Activated CD4-positive, alpha-beta T cell treated with anti-CD3 and anti-CD28 coated beads for 4 hours (primary cell): ENCODE measurements around the gene ADAM10.

Experiments used
- DNase-seq, 2 donors: peaks; one replicate each; pipeline ENCODE4 v3.0.0-alpha.2; 2020

ADAM10 gene

DNA sequence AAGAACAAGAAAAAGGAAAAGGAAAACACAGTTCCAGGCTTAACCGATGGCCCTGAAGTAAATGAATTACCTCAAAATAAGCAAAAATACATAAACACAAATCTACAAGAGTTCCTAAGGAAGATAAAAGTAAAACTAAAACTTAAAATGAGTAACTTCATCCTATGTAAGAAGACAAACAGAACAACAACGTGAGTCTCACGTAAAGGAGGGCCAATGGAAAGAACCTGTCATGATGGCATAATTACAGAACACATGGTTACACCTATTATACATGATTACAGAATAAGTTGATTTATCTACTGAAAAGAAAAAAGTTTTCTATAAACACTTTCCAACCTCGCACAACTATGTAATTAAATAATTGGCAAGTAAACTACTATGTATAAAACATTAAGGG lies 42.1 kb downstream of the ADAM10 start:
- DNase-seq = no peak

DNA sequence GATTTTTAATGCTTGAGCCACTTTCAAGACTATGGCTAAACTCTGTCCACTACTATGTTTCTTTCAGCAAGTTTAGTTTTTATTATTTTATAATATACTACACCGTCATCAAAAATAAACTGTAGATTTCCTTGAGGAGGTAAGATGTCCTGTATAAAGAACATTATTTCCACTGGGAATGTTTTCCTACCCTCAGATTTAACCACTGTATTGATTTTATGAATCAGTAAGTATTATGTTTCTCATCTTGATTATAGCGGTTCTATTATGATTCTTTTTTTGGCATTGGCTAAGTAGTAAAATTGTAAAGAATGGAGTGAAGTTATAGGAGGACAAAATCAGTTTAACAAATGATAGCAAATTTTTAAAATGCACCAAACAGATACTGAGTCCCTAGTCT lies 44.4 kb downstream of the ADAM10 start:
- DNase-seq = no peak

DNA sequence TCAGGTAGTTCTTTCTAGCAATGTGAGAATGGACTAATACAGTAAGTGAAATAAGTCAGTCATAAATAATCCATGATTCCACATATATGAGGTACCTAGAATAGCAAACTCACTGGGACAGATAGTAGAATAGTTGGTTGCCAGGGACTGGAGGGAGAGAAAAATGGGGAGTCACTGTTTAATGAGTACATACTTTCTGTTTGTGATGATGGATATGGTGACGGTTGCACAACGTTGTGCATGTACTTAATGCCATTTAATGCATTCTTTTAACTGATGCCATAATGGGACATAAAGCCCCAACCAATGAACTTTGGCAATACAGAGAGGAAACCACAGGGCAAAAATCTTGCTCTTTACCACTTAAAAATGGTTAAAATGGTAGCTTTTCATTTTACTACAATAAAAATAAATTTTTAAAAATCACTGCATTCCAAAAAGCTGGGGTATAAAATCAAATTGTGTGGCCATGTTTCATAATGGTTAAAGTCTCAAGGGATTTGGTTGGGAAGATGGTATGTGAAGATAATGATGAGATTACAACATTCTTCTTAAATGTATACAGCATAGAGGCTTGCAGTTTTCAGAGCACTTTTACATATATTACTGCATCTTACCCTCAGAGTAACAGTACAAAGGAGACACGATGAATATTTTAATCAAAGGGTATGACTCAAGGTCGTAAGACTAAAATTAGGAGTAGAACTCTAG lies 45.2 kb downstream of the ADAM10 start:
- no peak for DNase-seq

DNA sequence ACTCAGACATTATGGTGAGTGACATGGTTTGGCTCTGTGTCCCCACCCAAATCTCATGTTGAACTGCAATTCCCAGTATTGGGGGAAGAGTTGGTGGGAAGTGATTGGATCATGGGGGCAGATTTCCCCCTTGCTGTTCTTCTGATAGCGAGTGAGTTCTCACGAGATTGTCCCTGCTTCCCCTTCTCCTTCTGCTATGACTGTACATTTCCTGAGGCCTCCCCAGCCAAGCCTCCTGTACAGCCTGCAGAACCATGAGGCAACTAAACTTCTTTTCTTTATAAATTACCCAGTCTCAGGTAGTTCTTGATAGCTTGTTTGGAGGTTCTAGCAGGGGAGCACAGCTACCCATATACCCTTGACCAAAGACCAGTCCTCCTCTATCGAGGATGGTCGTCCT lies 45.9 kb downstream of the ADAM10 start:
- DNase-seq = no peak

DNA sequence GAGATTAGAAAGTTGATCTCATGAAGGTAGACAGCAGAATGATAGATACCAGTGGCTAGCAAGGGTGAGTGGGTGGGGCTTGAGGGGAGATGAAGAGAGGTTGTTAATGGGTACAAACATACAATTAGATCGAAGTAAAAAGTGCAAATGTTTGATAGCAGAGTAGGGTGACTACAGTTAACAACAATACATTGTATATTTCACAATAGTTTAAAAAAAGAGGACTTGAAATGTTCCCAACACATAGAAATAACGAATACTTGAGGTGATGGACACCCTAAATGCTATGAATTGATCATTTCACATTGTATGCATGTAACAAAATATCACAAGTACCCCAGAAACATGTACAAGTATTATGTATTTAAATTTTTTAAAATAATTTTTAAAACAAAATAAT lies 47.3 kb downstream of the ADAM10 start:
- no peak for DNase-seq

DNA sequence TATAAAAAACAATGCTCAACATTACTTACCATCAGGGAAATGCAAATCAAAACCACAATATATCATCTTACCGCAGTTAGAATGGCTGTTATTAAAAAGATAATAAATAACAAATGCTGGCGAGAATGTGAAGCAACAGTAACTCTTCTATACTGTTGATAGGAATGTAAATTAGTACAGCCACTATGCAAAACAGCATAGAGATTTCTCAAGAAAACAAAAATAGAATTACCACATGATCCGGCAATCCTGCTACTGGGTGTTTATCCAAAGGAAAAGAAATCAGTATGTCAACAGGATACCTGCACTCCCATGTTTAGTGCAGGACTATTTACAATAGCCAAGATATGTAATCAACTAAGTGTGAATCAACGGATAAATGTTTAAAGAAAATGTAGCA lies 48.1 kb downstream of the ADAM10 start:
- no peak for DNase-seq

DNA sequence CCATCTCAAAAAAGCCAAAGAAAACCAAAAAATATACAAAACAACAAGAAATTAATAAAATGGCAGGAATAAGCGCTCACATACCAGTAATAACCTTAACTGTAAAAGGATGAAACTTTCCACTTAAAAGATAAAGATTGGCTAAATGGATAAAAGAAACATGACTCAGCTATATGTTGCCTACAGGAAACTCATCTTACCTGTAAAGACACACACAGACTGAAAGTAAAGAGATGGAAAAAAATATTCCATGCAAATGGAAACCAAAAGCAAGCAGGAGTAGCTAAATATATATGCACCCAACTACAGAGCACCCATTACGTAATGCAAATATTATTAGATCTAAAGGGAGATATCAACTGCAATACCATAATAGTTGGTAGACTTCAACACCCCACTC lies 49.7 kb downstream of the ADAM10 start:
- DNase-seq = no peak

DNA sequence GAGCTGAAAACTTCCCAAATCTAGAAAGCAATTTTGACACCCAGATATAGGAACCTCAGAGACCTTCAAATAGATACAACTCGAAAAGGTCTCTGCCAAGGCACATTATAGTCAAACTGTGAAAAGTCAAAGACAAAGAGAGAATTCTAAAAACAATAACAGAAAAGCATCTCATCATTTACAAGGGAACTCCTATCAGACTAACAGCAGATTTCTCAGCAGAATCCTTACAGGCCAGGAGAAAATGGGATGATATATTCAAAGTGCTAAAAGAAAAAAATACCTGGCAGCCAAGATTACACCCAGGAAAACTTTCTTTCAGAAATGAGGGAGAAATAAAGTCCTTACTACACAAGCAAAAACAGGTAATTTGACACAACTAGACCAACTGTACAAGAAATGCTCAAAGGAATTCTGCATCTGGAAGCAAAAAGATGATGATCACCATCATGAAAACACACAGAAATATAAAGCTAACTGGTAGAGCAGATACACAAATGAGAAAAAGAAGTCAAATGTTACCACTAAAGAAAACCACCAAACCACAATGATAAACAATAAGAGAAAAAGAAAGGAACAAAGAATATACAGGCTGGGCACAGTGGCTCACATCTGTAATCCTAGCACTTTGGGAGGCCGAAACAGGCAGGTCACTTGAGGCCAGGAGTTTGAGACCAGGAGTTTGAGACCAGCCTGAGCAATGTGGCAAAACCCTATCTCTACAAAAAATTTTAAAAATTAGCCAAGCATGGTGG lies 50.4 kb downstream of the ADAM10 start:
- DNase-seq = no peak

DNA sequence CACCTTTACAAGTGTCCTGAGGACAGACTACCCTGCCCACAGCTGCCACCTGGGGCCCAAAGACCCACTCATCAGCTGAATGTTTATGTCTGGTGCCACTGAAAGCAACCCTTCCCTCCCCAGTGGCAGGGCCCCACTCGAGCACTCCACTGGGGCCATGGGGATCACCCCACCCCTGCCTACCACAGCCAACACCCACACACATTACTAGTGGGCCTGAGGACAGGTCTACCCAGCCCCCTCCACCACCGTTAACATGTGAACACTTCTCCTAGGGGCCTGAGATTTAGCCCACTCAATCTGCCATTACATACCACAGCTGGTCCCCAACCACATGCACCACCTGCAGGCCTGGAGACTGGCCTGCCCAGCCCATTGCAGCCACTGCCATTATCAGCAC lies 52.3 kb downstream of the ADAM10 start:
- DNase-seq = no peak

DNA sequence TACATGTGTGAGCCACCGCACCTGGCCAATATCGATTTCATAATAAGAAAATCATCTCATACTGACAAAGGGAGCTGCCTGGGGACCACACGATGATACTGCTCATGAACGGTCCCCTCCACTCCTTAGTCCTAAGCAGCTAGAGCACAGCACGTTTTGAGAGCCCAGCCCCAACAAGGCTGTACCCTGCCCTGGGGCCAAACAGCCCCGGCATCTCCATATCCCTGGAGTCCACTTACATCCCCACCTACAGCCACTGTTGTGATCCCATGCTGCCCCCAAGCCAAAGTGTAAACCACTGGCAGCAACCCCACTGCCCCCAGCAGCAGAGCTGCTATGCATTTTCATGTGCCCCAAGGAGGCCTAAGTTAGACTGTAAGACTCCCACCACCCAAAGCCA lies 52.8 kb downstream of the ADAM10 start:
- no peak for DNase-seq

DNA sequence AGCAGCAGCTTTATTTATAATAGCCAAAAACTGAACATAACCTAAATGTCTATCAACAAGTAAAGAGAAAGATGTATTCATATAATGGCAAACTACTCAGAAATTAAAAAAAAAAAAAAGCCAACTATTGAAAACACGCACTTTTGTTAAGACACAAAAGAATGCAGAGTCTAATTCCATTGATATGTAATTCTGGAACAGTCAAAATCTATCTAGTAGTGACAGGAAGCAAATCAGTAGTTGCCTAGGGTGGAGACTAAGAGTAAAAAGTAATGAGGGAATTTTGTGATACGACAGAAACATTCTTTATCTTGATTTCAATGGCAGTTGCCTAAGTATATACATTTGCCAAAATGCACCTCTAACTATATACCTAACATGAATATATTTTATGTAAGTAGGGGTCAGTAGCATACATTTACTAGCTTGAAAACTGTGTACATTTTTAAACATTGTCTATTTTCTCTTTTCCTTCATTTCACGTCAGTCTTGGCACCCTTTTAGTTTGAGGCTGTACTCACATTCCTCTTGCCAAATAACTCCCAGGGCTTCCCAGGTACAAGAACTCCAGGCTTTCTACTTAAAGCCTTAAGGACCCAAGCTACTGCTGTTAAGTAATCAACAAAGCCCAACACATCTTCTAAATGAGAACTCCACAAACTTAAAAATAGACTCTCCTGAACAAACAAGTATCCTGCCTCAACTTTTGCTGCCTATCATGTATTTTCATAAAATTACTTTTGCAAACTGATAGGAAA lies 54.7 kb downstream of the ADAM10 start:
- no peak for DNase-seq

DNA sequence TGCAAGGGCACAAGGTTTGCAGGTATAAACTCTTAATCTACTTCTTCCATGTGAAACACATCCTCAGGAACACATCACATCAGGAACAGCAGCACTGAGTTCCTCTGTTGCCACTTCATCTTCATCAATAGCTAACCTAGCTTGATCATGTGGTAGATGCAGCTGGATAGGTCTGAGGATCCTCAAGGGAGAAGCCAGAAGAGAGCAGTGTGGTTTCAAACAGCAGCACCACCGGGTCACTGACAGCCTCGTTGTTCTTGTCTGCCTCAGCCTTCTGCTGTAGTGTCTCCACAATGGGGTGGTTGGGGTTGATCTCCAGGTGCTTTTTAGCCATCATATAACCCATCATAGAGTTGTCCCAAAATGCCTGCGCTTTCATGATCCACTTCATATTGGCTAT lies 58.8 kb downstream of the ADAM10 start:
- DNase-seq = no peak

DNA sequence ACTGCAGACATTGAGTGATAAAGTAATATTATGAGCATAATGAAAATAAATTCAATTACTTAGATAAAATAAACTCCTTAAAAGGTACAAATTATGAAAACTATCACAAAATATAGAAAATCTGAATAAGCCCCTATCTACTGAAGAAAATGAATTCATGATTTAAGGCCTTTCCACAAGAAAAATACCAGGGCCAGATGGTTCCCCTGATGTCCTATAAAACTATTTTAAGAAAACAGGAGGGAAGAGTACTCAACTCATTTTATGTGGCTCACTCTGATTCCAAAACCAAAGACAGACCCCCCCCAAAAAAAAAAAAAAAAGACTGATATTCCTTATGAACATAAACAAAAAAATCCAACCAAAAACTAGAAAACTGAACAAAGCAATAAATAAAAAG lies 59.9 kb downstream of the ADAM10 start:
- DNase-seq = no peak

DNA sequence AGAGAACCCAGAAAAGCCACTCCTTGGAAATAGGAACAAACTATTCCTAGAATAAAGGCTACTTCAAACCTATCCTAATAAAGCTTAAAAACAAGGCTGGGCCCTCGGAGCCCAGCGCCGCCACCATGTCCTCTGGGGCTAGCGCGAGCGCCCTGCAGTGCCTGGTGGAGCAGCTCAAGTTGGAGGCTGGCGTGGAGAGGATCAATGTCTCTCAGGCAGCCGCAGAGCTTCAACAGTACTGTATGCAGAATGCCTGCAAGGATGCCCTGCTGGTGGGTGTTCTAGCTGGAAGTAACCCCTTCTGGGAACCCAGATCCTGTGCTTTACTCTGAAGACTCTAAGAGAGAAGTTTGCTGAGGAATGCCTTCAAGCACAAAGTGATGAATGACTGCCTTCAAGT lies 63.2 kb downstream of the ADAM10 start:
- DNase-seq = no peak

DNA sequence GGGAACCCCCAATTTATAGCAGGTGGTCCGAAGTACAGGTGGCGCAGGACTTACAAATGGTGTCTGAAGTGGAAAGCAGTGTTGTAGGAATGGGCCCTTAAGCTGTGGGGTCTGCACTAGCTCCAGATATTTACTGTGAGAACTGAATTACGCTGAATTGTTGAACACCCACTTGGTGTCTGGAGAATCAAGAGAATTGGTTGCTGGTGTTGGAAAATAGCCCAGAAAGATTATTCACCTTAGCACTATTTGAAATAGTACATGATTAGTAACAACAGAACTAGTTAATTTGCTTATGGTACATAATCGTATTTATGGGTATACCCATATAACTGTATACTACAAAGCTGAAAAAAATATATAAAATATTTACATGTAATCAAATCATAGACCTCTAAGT lies 64.8 kb downstream of the ADAM10 start:
- DNase-seq = no peak

DNA sequence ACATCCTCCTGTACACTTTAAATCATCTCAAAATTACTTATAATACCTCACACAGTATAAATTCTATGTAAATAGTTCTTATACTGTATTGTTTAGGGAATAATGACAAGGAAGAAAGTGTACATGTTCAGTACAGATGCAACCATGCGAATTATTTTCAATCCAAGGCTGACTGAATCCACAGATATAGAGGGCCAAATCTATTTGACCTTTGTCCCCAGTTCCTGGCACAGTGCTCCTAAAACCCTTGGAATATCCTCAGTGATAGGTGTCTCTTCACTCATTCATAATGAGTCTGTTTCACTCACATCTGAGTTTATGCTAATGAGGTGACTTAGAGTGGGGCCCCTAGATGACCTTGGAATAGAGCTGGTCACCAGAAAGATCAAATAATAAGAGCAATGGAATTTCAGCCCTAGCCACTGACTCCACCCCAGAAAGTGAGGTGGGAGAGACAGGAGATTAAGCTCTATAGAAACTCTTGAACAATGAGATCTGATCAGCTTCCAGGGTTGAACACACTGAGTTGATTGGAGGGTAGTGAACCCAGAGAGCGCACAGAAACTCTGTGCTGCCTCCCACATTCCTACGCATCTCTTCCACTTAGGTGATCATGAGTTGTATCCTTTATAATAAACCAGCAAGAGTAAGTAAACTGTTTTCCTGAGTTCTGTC lies 65.3 kb downstream of the ADAM10 start:
- no peak for DNase-seq

DNA sequence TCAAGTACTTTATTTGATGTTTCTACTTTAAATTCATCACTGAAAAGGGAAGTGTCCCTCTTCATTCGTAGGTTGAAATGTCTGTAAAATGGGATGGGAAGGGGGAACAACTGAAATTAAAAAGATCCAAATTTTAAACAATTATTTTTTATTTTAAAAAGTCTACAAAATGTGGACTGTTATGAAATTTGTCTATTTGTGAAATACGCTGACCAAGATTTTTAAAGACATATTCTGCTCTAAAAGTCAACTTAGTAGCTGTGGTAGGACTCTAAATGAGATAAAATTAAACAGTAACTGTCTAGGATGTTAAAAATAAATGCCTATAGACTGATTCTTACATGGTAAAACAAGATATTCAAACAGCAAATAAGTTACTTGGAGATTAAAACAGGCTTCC lies 67.3 kb downstream of the ADAM10 start:
- DNase-seq = no peak

DNA sequence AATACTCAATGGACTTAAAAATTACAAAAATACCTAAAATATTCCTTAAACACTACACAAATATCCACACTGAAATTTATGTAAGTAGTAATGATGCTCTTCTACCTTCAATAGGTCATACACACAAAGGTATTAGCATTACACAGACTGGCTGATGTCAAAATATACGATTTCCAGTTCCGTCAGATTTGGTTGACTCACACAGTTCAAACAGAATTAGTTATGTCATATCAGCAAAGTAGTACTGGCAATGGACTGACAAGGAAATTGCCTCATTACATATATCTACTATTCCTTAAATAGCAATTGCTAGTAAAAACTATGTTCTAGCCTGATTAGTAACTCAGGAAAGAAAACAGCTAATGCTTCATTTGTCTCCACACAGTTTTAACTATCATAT lies 70.8 kb downstream of the ADAM10 start:
- DNase-seq = no peak

DNA sequence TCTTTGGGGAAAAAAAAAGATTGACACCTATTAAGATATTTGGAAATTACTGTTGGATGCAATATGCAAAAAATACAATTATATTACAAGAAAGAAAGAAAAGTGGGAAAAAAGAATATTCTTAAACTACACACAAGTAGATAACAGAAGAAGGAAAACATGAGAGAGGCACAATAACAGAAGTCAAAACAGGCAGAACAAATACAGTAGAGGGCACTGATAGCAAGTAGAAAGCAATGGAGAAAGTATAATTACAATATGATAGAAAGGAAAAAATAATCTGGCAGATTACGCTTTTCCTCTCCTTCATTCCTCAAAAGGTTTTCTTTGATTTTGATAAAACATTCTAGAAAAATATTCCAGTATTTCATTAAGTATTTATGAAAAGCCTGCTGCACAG lies 72.1 kb downstream of the ADAM10 start:
- no peak for DNase-seq

DNA sequence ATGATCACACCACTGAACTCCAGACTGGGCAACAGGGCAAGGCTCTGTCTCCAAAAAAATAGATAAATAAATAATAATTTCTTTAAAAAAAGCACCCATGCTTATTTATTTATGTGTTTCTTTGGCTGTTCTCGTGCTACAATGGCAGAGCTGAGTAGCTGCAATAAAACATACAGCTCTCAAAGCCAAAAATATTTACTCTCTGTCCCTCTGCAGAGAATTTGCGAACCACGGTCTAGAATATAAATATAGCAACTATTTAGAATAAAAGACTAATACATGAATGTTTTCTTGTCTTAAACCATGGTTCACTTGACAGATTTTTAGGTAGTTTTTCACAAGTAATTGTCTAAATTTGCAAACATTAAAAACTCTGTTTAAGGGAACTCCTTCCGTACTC lies 72.7 kb downstream of the ADAM10 start:
- no peak for DNase-seq

DNA sequence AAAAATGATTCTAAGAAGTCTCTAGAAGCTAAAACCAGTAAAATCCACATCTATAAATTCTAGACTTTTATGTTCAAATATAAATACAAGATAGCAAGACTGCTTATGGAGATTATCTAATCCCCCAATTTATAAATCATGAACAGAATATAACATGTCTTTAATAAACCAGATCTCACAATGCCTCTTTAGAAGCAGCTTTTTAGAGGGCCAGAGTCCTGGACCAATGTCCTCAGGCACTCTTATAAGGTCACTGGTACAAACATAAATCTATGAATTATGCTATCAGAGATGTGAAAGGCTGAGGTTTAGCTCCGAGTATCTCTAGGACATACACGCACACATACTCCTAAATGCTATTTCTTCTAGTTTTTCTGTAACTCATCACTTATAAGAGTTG lies 78.3 kb downstream of the ADAM10 start:
- DNase-seq = no peak

DNA sequence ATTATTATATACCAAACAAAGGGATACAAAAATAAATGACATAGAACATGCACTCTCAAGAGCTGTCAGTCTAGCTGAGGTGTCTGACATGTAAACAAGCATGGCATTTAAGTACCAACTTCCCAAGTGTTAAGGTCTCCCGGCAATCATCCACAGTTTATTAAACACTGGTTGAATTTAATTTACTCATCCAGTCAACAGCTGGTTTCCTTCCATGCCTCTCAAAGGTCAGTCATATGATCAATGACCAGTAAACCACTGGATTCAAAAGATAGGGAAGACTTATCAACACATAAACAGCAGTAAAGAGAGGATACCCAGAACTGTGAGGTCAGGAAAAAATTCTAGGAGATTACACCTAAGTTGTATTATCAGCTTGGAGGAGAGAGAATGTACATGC lies 80.4 kb downstream of the ADAM10 start:
- DNase-seq = no peak

DNA sequence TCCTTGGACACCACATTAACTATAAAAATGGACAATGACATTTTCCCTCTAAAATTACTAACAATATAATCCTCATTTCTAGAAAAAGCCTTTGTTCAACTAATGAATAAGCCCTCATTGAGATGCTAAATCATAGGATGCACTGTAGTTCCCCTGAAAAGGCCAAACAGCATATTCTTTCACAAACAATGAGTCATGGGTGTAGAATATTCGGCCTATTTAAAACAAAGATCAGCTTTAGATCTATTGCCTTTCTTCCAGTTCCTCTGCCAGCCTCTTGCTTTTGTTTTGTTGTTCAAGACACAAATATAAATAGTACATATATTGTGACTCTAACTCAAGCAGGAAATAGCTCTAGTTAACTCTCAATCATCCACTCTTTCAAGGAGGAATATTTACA lies 82.5 kb downstream of the ADAM10 start:
- DNase-seq = no peak

DNA sequence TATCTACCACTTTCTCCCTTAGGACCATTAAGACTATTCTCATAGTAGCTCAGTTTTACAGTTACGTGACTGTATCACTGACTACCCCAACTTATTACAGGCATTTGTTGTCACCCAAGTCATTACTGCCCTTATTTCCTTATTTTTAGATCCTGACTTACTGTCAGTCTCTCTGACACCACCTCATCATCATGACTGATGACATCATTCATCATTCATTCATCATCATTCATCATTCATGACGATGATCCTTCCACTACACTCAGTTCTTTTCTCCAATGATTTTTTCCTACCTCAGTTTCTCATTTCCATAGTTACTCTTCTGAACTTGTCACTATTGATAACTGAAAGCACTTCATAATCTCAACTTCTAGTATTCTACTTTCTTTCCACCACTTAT lies 83.8 kb downstream of the ADAM10 start:
- DNase-seq = no peak
